Ascending aorta (tissue), 2 donors: Measurements from ENCODE around the gene EFNA4. TPM values are rescaled to one million over a fixed set of nuclear protein-coding genes. Genes with fewer than 3 reads are reported as not detected.

Experiments
- DNase-seq, 2 donors: peaks; one replicate each; pipeline ENCODE4 v3.0.0-alpha.2; 2019; ENCODE audit warnings: low spot score in 2 of 2
- H3K27ac ChIP-seq, 2 donors: fragments of 200-600 bp; sonication (generic); one replicate each; pipeline ENCODE4 v1.5.1; 2016 to 2017; ENCODE audit warnings: mild to moderate bottlenecking in 1 of 2
- H3K27me3 ChIP-seq: fragments of 200-600 bp; sonication (generic); one replicate; pipeline ENCODE4 v1.5.1; 2017
- H3K36me3 ChIP-seq, 2 donors: fragments of 200-600 bp; sonication (generic); one replicate each; pipeline ENCODE4 v1.5.1; 2016
- H3K4me1 ChIP-seq, 2 donors: fragments of 200-600 bp; sonication (generic); one replicate each; pipeline ENCODE4 v1.5.1; 2016 to 2017; ENCODE audit warnings: mild to moderate bottlenecking in 1 of 2
- H3K4me3 ChIP-seq, 2 donors: fragments of 200-600 bp; sonication (generic); one replicate each; pipeline ENCODE4 v1.5.1; 2016 to 2017; ENCODE audit warnings: mild to moderate bottlenecking in 1 of 2
- H3K9me3 ChIP-seq, 2 donors: fragments of 200-600 bp; sonication (generic); one replicate each; pipeline ENCODE4 v1.5.1; 2016
- CTCF ChIP-seq, 3 experiments: fragments of 200-600 bp in 2 of 3; fragments of 450-650 bp in 1 of 3; sonication (generic) in 2 of 3; IDR thresholded peaks; one replicate each; pipeline ENCODE4 v1.5.1; 2016 to 2019; ENCODE audit warnings: antibody characterized with exemption in 3 of 3, mild to moderate bottlenecking in 1 of 3, moderate library complexity in 1 of 3
- intact Hi-C: fragments of 100-400 bp; cut with DNase I; formaldehyde crosslinking; loops from one replicate; pipeline ENCODE4 v1.15.1; 2023
- total RNA-seq: library from RNA; depleted of rRNA; stranded (reverse); fragments of >200 nt; gene quantifications from one replicate; pipeline ENCODE4 v1.1.0, GENCODE V29; 2016

The EFNA4 gene
- total RNA-seq, 1 donor from 2014 or later, result 11.2 TPM

- Histone ChIP-seq H3K27me3 (no peaks in the 10 kb centered on the region), H3K4me1 (no peaks in the 10 kb centered on the region), H3K4me3 (no peak overlapping the region), H3K9me3 (no peaks in the 10 kb centered on the region), H3K36me3 (no peaks in the 10 kb centered on the region), H3K27ac (no peak overlapping the region)
- no peak for TF ChIP-seq CTCF (IDR thresholded peaks at IDR 0.05)
- intact Hi-C loops, result no loop called here
- DNase-seq, result no peak
Observed at GRCh38 chr1:155043793-155044192, 19.7 kb upstream of the EFNA4 start.

GRCh38 chr1:155044365-155044764, 19.2 kb upstream of the EFNA4 start:
- H3K27ac ChIP-seq, result no peak overlapping the region
- TF ChIP-seq CTCF (IDR thresholded peaks at IDR 0.05), result no peak
- intact Hi-C loops, result no loop called here
- DNase-seq, result no peak
- no peaks in the 10 kb centered on the region for H3K27me3 ChIP-seq
- H3K4me3 ChIP-seq, result no peak overlapping the region
- H3K36me3 ChIP-seq, result no peaks in the 10 kb centered on the region
- no peaks in the 10 kb centered on the region for H3K4me1 ChIP-seq
- no peaks in the 10 kb centered on the region for H3K9me3 ChIP-seq

GRCh38 chr1:155044812-155045657, 18.5 kb upstream of the EFNA4 start:
- Histone ChIP-seq H3K4me3 (no peak overlapping the region), H3K9me3 (no peaks in the 10 kb centered on the region), H3K36me3 (no peaks in the 10 kb centered on the region), H3K27me3 (no peaks in the 10 kb centered on the region), H3K4me1 (peaks cover 0 to 4% of the 10 kb centered on the region in 2 donors), H3K27ac (no peak overlapping the region)
- peak; percentile 54 to 83 (median 72) for TF ChIP-seq CTCF (IDR thresholded peaks at IDR 0.05)
- DNase-seq, result peak; percentile 51 to 91
- intact Hi-C loops, result loop anchor here (1.0 kb wide), 2 partner anchors 16 to 39 kb away; no protein-coding TSS in a partner anchor

GRCh38 chr1:155048449-155049334, 14.8 kb upstream of the EFNA4 start:
- no peak overlapping the region for H3K4me3 ChIP-seq
- H3K4me1 ChIP-seq, result peaks cover 0 to 20% of the 10 kb centered on the region in 2 donors
- no peak for TF ChIP-seq CTCF (IDR thresholded peaks at IDR 0.05)
- DNase-seq, result no peak
- H3K27ac ChIP-seq, result no peak overlapping the region
- peaks cover 0 to 2% of the 10 kb centered on the region in 2 donors for H3K36me3 ChIP-seq
- no peaks in the 10 kb centered on the region for H3K27me3 ChIP-seq
- intact Hi-C loops, result no loop called here
- H3K9me3 ChIP-seq, result no peaks in the 10 kb centered on the region

GRCh38 chr1:155049651-155050559, 13.6 kb upstream of the EFNA4 start:
- Histone ChIP-seq H3K36me3 (peaks cover 0 to 8% of the 10 kb centered on the region in 2 donors), H3K9me3 (no peaks in the 10 kb centered on the region), H3K4me3 (peak overlapping the region; percentile 69 to 80), H3K27me3 (no peaks in the 10 kb centered on the region), H3K27ac (peak overlapping the region; percentile 83 to 86), H3K4me1 (peaks cover 0 to 20% of the 10 kb centered on the region in 2 donors)
- intact Hi-C loops, result loop anchor here (2.0 to 5.0 kb wide), 4 partner anchors 35 to 493 kb away; partner anchors contain the start of genes CKS1B, UBE2Q1 and ZBTB7B
- no peak for TF ChIP-seq CTCF (IDR thresholded peaks at IDR 0.05)
- DNase-seq, result no peak
